Mucosa of stomach (tissue), 1 donor: Measurements from ENCODE around the gene ADGRG7.

ENCODE experiments used
- H3K27me3 ChIP-seq: one replicate; pipeline ENCODE4 v1.7.0; 2013; ENCODE audit warnings: mild to moderate bottlenecking, low read length; ENCODE audit not compliant: control insufficient read depth, insufficient read depth
- H3K36me3 ChIP-seq: one replicate; pipeline ENCODE4 v1.7.0; 2013; ENCODE audit warnings: low read length; ENCODE audit not compliant: control insufficient read depth, insufficient read depth
- H3K4me1 ChIP-seq: one replicate; pipeline ENCODE4 v1.7.0; 2013; ENCODE audit warnings: mild to moderate bottlenecking, low read length; ENCODE audit not compliant: control insufficient read depth, insufficient read depth
- H3K4me3 ChIP-seq: one replicate; pipeline ENCODE4 v1.7.0; 2013; ENCODE audit warnings: low read length
- H3K9ac ChIP-seq: one replicate; pipeline ENCODE4 v1.7.0; 2013; ENCODE audit warnings: mild to moderate bottlenecking, low read length, moderate library complexity
- H3K9me3 ChIP-seq: one replicate; pipeline ENCODE4 v1.7.0; 2013; ENCODE audit warnings: mild to moderate bottlenecking, low read length, moderate library complexity; ENCODE audit not compliant: control insufficient read depth
- donor health status: Pancreatic carcinoma.

Gene ADGRG7, protein sequence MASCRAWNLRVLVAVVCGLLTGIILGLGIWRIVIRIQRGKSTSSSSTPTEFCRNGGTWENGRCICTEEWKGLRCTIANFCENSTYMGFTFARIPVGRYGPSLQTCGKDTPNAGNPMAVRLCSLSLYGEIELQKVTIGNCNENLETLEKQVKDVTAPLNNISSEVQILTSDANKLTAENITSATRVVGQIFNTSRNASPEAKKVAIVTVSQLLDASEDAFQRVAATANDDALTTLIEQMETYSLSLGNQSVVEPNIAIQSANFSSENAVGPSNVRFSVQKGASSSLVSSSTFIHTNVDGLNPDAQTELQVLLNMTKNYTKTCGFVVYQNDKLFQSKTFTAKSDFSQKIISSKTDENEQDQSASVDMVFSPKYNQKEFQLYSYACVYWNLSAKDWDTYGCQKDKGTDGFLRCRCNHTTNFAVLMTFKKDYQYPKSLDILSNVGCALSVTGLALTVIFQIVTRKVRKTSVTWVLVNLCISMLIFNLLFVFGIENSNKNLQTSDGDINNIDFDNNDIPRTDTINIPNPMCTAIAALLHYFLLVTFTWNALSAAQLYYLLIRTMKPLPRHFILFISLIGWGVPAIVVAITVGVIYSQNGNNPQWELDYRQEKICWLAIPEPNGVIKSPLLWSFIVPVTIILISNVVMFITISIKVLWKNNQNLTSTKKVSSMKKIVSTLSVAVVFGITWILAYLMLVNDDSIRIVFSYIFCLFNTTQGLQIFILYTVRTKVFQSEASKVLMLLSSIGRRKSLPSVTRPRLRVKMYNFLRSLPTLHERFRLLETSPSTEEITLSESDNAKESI

DNA sequence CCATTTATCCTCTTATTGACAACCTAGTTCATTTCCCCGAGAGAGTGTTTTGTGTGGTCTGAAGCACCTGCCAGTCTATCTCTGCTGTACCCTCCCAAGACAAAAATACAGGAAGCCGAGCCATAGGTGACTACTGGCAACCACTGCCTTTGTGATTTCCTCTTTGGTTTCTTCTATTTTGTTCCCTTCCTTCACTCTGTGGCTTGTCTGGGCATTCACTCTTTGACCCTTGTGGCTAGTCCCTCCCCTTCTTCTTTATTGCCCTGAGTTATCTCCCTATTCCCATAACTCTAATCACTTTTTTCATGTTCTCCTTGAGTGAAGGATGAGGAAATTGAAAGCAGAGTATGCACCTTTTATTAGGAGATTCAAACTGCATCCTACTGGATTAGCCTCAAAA, at the start of gene ADGRG7:
ADGRG7 (plus strand) TSS at position 297 of the 400 bp plus-strand sequence. CDS start 256 bp downstream, outside the sequence.
- H3K9ac ChIP-seq: no peak within 1 kb of the TSS
- no peak within 1 kb of the TSS for H3K4me3 ChIP-seq
- peaks cover 5% of the 10 kb centered on the region for H3K4me1 ChIP-seq
- no peaks in the 10 kb centered on the region for H3K27me3 ChIP-seq
- H3K36me3 ChIP-seq: no peaks in the 10 kb centered on the region
- H3K9me3 ChIP-seq: no peaks in the 10 kb centered on the region

DNA sequence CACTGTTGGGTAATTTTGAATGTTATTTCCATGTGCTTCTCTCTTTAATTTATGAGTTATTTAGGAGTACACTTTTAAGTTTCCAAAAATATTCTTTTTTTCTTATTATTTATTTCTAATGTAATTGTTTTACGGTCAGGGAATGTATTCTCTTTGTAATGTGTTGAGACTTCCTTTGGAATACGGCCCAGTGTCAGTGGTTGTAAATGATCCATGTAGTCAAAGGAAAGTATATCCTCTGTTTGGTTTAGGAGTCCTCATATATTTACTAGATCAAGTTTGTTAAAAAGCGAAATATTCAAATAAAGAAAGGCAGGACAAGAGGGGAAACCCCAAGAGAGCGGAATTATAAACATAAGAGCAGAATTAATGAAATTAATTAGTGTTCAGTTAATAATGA, 49.0 kb upstream of the ADGRG7 start:
- Histone ChIP-seq H3K36me3 (no peaks in the 10 kb centered on the region), H3K4me3 (no peak overlapping the region), H3K9me3 (no peaks in the 10 kb centered on the region), H3K27me3 (no peaks in the 10 kb centered on the region), H3K9ac (no peak overlapping the region), H3K4me1 (peaks cover 5% of the 10 kb centered on the region)

DNA sequence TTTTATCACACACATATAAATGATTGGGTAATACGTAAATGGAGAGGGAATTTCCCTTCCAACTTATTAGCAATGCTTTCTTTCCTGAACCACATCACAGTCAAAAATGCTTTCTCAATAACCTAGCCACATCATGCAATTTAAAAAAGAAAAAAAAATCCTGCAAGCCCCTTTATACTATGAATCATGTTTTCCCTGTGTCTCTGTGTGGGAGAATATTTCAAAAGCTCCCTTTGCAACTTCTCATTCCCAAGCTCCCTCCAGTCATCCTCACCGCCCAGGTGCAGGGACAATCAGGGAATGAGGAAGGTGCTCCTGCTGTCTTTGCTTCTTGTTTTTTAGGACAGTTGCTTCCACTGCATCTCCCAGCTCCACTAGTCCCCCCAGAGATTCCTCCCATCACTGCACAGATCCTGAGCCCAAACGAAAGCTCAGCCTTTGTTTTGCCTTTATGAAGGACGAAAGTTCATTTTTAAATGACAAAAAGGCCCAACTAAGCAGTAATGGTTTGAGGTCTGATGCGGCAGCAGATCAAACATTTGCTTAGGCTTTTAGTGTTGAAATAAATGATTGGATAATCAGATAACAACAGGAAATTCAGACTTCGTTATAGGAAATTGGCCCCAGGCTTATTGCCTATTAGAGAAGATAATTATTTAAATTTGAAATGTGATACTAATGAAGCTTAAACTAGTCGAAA, 47.8 kb upstream of the ADGRG7 start:
- H3K9ac ChIP-seq: no peak overlapping the region
- no peak overlapping the region for H3K4me3 ChIP-seq
- no peaks in the 10 kb centered on the region for H3K27me3 ChIP-seq
- H3K4me1 ChIP-seq: peaks cover 5% of the 10 kb centered on the region
- H3K9me3 ChIP-seq: no peaks in the 10 kb centered on the region
- H3K36me3 ChIP-seq: no peaks in the 10 kb centered on the region

DNA sequence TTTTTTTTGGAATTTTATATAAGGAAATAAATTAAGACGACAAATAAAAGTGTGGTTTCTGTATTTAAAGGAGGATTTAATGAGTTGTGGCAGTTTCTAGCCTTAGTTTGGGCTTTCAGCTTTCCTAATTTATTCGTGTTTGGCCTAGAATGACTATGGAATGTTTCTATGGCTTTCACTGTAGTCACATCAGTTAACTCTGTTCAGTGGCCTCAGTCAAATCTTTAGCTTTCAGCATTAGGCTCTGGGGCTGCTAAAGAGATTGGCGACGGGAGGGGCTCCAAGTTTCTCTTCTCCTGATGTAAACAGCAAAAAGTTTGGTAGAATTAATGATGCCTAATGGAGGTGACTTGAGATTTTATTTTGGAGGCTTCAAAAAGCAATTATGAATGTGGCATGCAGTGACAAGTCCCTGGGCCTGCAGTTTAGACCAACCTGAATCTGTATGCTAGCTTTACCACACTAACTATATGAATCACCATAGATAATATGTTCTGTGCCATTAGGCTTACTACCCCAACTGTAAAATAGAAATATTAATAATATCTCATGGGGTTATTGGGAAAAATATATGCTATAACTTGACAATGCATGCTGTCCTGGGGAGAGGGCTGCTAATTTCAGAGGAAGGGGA, 47.1 kb upstream of the ADGRG7 start:
- H3K27me3 ChIP-seq: no peaks in the 10 kb centered on the region
- H3K4me3 ChIP-seq: no peak overlapping the region
- H3K9ac ChIP-seq: no peak overlapping the region
- H3K9me3 ChIP-seq: no peaks in the 10 kb centered on the region
- H3K4me1 ChIP-seq: peaks cover 5% of the 10 kb centered on the region
- H3K36me3 ChIP-seq: no peaks in the 10 kb centered on the region

DNA sequence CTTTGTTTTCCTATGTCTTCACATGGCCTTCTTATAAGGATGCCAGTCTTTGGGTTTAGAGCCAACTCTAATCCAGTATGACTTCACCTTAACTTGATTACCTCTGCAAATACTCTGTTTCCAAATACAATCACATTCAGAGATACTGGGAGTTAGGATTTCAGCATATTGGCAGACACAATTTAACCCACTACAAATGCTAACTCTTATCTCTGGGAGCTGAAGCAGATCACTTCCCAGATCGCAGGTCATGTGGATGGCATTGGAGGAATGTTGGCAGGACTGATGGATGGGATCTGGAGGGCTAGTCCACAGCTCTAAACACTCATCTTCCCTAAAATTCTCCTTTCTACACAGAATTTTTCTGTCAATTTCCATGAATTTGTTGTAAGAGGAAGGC, 46.2 kb upstream of the ADGRG7 start:
- Histone ChIP-seq H3K27me3 (no peaks in the 10 kb centered on the region), H3K36me3 (no peaks in the 10 kb centered on the region), H3K9ac (no peak overlapping the region), H3K4me3 (no peak overlapping the region), H3K4me1 (peaks cover 5% of the 10 kb centered on the region), H3K9me3 (no peaks in the 10 kb centered on the region)

DNA sequence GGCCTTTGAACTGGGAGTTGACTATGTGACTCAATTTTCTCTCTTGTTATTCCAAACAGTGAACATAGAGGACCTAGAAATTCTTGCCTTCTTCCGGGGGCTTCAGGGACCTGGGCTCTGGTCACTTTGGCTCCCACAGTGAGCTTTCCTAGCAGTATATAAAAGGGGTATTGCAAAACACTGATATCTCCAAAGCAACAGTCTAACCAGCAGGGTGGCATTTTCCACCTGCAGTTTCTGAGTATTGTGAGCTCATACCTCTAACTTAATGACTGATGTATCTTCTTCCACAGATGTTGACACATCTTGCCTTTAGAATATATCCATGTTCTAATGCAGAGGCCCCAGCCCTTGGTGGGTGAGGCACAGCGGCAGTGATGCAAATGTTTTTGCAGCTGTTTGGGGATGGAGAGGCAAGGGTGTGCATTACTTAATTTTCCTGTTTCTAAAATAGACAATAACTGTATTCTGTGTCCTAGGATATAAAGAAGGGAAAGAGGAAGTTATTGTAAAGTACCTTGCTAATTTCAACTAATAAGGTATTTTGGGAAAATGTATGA, 45.7 kb upstream of the ADGRG7 start:
- no peak overlapping the region for H3K4me3 ChIP-seq
- H3K4me1 ChIP-seq: peaks cover 5% of the 10 kb centered on the region
- H3K9ac ChIP-seq: no peak overlapping the region
- H3K36me3 ChIP-seq: no peaks in the 10 kb centered on the region
- H3K9me3 ChIP-seq: no peaks in the 10 kb centered on the region
- no peaks in the 10 kb centered on the region for H3K27me3 ChIP-seq

DNA sequence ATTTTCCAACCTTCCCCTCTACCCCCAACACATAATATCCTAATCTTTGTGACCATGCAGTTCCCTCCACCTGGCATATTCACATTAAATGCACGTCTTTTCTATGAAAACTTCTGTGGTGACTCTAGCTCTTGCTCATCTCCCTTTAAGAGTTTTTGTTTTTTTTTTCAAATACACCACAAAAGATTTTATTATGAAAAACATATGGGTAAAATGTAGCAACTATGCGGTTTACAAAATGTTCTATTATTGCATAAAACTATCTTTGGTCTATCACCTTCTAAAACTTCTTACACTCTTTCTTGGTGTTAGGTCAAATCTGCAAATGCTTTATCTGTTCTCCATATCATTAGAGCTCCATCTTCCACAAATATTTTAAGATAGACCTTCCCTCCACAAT, 38.6 kb upstream of the ADGRG7 start:
- no peak overlapping the region for H3K9ac ChIP-seq
- no peaks in the 10 kb centered on the region for H3K36me3 ChIP-seq
- H3K4me1 ChIP-seq: no peaks in the 10 kb centered on the region
- no peaks in the 10 kb centered on the region for H3K27me3 ChIP-seq
- H3K9me3 ChIP-seq: no peaks in the 10 kb centered on the region
- no peak overlapping the region for H3K4me3 ChIP-seq

DNA sequence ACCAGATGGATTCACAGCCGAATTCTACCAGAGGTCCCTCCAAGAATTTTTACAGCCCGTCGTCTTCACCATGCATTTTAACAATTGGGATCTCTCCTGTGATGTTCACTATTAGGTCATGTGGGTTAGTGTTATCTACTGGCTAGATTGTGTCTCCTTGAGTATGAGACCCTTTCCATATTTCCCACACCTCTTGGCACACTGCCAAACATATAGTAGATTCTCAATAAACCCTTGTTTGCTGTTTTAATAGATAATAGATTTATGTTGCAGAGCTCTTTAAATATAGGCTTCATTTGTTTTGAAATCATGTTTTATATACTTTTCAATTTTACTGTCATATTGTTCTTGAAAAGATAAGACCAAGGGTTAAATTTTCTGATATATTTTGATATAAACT, 34.9 kb upstream of the ADGRG7 start:
- Histone ChIP-seq H3K9ac (no peak overlapping the region), H3K27me3 (no peaks in the 10 kb centered on the region), H3K9me3 (no peaks in the 10 kb centered on the region), H3K36me3 (no peaks in the 10 kb centered on the region), H3K4me1 (no peaks in the 10 kb centered on the region), H3K4me3 (no peak overlapping the region)

DNA sequence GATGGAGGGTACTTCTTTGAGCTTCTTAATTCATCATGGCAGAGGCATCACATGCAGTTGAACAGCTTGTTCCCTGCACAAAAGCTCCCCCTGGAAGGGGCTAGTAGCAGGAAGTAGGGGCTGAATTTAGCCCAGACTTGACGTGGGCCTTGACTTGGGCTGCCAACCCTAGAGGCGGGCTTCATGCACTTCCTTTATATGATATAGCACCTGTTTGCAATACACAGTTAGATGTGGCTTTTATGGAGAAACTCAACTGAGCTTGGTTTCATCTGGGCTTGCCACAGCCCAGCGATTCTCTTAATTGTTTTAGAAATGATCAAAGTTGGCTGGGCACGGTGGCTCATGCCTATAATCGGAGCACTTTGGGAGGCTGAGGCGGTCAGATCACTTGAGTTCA, 33.7 kb upstream of the ADGRG7 start:
- Histone ChIP-seq H3K9me3 (no peaks in the 10 kb centered on the region), H3K9ac (no peak overlapping the region), H3K4me1 (no peaks in the 10 kb centered on the region), H3K4me3 (no peak overlapping the region), H3K27me3 (no peaks in the 10 kb centered on the region), H3K36me3 (no peaks in the 10 kb centered on the region)

DNA sequence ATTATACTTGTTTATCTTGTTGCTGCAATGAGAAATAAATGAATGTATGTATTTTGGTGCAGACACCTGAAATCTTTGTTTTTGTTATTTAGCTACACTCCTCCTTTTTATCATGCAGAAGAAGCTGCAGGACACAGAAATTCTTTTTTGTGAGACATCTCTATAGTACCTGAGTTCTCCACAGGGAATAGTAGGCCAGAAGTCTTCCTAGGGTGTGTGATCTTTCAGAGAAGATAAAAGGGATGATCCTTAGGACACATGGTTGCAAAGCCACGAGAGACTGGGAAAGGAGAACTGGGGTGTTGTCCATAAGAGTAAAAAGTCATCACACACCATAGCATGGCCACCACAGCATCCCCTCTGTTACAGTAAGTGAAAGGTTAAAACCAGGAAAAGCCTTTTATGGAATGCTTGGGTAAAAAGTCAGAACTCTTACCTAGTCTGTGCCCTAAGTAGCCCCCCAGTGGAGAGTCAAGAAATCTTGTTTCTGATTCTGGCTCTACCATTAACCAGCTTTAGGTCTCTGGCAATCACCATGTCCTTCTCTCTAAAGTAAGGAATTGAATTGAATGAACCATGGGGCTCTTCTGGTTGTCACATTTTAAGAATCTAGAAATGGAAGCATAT, 31.9 kb upstream of the ADGRG7 start:
- Histone ChIP-seq H3K9me3 (no peaks in the 10 kb centered on the region), H3K36me3 (no peaks in the 10 kb centered on the region), H3K9ac (no peak overlapping the region), H3K4me3 (no peak overlapping the region), H3K4me1 (no peaks in the 10 kb centered on the region), H3K27me3 (no peaks in the 10 kb centered on the region)

DNA sequence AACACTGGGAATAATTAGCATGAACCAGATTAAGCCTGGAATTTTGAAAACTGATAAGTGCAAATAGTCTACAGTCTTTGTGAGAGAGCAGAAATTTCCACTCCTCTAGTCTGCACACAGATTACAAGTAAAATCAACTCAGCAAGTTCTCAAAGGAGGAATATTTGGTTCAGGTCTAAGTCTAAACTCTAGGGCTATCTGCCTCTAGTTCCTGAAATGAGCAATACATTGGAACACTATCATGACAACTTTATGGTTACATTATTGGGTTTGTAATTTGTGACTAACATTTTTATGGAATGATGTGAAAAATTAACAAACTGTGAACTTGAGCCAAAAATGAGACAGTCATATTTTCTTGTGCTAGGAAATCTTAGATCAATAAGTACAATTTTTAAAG, 30.8 kb upstream of the ADGRG7 start:
- no peaks in the 10 kb centered on the region for H3K9me3 ChIP-seq

More for the DNA sequence above, 30.8 kb upstream of the ADGRG7 start:
- H3K9ac ChIP-seq: no peak overlapping the region
- no peak overlapping the region for H3K4me3 ChIP-seq
- no peaks in the 10 kb centered on the region for H3K4me1 ChIP-seq
- no peaks in the 10 kb centered on the region for H3K27me3 ChIP-seq
- no peaks in the 10 kb centered on the region for H3K36me3 ChIP-seq
